Endothelial cell of umbilical vein (primary cell): Measurements from ENCODE around the gene SEZ6L.

Experiments
- EZH2 ChIP-seq: IDR thresholded peaks from 2 replicates; pipeline ENCODE4 v1.6.1; 2012; ENCODE audit warnings: borderline replicate concordance, low read depth, mild to moderate bottlenecking, moderate library complexity, low read length, inconsistent platforms; ENCODE audit not compliant: severe bottlenecking
- FOS ChIP-seq: IDR thresholded peaks from 2 replicates; pipeline ENCODE4 v1.6.1; 2011; ENCODE audit warnings: mild to moderate bottlenecking, low read length, moderate library complexity, borderline replicate concordance; ENCODE audit not compliant: insufficient read depth
- POLR2A ChIP-seq: IDR thresholded peaks from 2 replicates; pipeline ENCODE4 v1.6.1; 2012; ENCODE audit warnings: low read depth, mild to moderate bottlenecking, control low read depth, low read length
- POLR2AphosphoS5 ChIP-seq: IDR thresholded peaks from 2 replicates; pipeline ENCODE4 v1.6.1; 2012; ENCODE audit warnings: low read depth, mild to moderate bottlenecking, control low read depth, low read length, moderate library complexity; ENCODE audit not compliant: insufficient read depth
- TF ChIP-seq, protein P1 (sequence below): IDR thresholded peaks from 2 replicates; pipeline ENCODE4 v1.6.1; 2011; ENCODE audit not compliant: insufficient read depth, insufficient read length
- TF ChIP-seq, protein P2 (sequence below), 2 donors: IDR thresholded peaks; 1 replicate in 1 of 2; 2 replicates in 1 of 2; pipeline ENCODE4 v1.5.1; 2011; ENCODE audit warnings: low read length in 2 of 2, mild to moderate bottlenecking in 2 of 2, moderate library complexity in 2 of 2, control low read depth in 1 of 2, inconsistent platforms in 1 of 2, low read depth in 1 of 2; ENCODE audit not compliant: insufficient read depth in 1 of 2; ENCODE audit errors: extremely low read depth in 1 of 2

DNA sequence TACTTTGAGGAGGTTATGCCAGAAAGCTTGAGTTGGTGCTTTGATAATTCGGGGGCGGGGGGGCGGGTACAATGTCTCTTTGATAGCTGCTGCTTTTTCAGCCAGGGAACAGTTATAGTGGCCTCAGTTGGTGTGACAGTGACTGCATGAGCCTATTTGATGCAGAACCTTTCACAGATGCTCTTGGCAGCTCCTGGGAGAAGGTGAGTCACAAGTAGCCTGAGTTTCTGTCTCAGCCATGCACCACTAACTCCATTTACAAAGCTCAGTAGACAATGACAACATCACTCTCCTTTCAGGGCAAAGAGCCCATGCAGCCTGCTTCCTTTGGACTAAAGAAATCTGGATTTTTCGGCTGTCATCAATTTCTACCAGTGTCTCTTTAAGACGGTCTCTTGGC lies 42.1 kb upstream of the SEZ6L start:
- TF ChIP-seq, protein P1, sequence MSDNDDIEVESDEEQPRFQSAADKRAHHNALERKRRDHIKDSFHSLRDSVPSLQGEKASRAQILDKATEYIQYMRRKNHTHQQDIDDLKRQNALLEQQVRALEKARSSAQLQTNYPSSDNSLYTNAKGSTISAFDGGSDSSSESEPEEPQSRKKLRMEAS: no peak
- TF ChIP-seq, protein P2, sequence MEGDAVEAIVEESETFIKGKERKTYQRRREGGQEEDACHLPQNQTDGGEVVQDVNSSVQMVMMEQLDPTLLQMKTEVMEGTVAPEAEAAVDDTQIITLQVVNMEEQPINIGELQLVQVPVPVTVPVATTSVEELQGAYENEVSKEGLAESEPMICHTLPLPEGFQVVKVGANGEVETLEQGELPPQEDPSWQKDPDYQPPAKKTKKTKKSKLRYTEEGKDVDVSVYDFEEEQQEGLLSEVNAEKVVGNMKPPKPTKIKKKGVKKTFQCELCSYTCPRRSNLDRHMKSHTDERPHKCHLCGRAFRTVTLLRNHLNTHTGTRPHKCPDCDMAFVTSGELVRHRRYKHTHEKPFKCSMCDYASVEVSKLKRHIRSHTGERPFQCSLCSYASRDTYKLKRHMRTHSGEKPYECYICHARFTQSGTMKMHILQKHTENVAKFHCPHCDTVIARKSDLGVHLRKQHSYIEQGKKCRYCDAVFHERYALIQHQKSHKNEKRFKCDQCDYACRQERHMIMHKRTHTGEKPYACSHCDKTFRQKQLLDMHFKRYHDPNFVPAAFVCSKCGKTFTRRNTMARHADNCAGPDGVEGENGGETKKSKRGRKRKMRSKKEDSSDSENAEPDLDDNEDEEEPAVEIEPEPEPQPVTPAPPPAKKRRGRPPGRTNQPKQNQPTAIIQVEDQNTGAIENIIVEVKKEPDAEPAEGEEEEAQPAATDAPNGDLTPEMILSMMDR (IDR thresholded peaks at IDR 0.05; ENCODE audit: extremely low read depth in 1 of 2, insufficient read depth in 1 of 2, low read depth in 1 of 2, low read length in 2 of 2): no peak
- TF ChIP-seq POLR2A (no peak), POLR2AphosphoS5 (no peak), EZH2 (no peak), FOS (no peak)
